ENCODE data around the gene MYO5A.

Gene MYO5A

DNA sequence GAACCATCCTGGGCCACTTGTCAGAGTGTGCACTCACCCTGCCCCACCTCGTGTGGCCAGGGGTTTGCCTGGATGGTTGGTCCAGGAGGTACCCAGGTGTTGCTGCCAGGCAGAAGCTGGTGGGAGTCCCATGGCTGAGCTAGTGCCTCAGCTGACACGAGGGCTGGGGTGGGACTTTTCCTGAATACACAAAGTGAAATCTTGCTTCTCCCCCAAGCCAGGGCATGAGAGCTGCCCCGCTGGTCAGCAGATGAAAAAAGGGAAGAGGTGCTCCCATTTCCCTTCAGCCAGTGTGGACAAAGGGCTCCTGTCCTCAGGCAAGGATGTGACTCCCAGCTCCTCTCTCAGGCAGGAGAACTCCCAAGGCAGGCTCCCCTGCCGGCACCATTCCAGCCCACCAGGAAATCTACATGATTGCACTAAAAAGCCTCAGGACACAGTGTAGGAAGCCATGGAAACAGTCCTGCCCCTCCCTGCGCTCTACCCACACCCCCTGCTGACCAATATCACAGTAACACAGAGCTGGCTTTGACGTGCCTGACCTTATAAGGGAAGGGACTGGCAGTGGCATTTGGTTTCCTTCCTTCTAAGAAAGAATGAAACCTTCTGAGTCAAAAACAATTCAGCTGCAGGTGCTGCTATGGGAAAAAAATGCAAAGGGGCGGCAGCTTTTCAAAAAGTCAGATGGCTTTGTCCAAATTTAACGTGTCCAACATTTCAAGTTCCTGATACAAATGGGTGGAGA is 267.0 kb downstream of the MYO5A start:
- DNase-seq (ENCODE audit: low read depth) = peak; percentile 67

DNA sequence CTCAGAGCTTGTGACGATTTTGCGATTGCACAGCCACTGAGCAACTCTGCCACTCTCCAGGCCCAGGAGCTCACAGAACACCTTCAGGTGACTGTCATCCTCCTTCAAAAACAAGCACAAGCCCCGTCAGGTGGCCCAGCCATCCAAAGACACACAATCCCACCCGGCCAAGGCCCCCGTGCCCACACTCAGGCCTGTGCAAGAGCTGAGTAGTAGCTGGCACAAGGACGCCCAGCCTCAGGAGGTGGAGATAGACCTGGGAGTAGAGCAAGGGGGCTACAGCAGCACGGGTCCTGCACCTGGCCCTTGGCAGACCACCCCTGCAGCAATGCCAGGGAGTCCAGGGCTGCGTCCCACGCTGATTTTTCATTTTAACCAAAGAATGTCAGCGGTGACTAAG is 267.7 kb downstream of the MYO5A start:
- no peak overlapping the region for H3K4me3 ChIP-seq (ENCODE audit: control insufficient read depth, low read depth, low read length)

More for the DNA sequence above, 267.0 kb downstream of the MYO5A start:
- no peak overlapping the region for H3K4me3 ChIP-seq (ENCODE audit: control insufficient read depth, low read depth, low read length)
- TF ChIP-seq, protein P1, sequence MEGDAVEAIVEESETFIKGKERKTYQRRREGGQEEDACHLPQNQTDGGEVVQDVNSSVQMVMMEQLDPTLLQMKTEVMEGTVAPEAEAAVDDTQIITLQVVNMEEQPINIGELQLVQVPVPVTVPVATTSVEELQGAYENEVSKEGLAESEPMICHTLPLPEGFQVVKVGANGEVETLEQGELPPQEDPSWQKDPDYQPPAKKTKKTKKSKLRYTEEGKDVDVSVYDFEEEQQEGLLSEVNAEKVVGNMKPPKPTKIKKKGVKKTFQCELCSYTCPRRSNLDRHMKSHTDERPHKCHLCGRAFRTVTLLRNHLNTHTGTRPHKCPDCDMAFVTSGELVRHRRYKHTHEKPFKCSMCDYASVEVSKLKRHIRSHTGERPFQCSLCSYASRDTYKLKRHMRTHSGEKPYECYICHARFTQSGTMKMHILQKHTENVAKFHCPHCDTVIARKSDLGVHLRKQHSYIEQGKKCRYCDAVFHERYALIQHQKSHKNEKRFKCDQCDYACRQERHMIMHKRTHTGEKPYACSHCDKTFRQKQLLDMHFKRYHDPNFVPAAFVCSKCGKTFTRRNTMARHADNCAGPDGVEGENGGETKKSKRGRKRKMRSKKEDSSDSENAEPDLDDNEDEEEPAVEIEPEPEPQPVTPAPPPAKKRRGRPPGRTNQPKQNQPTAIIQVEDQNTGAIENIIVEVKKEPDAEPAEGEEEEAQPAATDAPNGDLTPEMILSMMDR (conservative IDR thresholded peaks at IDR 0.05; ENCODE audit: control insufficient read depth, insufficient read depth, low read depth, low read length) = peak; percentile 7

GRCh38 chr15:52259503-52259902 is 269.2 kb downstream of the MYO5A start:
- DNase-seq (ENCODE audit: low read depth) = no peak
- TF ChIP-seq, protein P1 (conservative IDR thresholded peaks at IDR 0.05; ENCODE audit: control insufficient read depth, insufficient read depth, low read depth, low read length) = no peak
- H3K4me3 ChIP-seq (ENCODE audit: control insufficient read depth, low read depth, low read length) = no peak overlapping the region

More for the DNA sequence above, 267.7 kb downstream of the MYO5A start:
- TF ChIP-seq, protein P1 (conservative IDR thresholded peaks at IDR 0.05; ENCODE audit: control insufficient read depth, insufficient read depth, low read depth, low read length) = no peak
- no peak for DNase-seq (ENCODE audit: low read depth)

DNA sequence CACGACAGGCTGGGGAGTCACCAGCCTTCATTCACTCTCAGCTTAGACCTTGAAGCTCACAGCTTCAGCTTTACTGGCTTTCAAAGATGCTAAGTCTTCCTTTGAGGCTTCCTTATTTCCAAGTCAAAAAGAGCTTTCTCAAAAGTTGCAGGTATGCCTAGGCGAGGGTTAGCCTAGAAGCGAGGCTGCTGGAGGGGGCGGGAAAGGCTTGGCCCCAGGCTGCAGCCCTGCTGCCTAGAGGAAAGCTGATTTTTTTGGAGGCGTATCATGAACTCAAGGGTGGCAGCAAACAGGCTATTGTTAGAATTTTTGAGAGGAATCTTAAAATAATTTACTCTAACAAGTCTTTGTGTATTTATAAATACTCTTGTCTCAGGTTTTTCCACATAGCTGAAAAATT is 270.2 kb downstream of the MYO5A start:
- no peak overlapping the region for H3K4me3 ChIP-seq (ENCODE audit: control insufficient read depth, low read depth, low read length)
- DNase-seq (ENCODE audit: low read depth) = no peak
- TF ChIP-seq, protein P1 (conservative IDR thresholded peaks at IDR 0.05; ENCODE audit: control insufficient read depth, insufficient read depth, low read depth, low read length) = no peak

DNA sequence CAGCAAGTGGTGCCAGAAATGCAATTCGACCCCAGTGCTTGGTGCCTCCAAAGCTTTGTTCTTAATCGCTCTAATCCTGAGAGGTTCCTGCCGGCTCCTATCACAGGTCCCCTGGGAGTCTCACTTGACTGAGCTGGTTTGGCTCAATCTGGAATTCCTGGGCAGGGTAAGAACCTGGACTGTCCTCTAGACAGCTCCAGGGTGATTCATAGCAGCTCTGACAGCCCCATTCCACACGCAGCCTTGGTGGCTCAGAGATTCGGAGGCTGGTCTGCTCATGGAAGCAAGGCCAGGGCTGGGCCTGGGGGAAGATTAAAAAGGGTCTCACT is 271.0 kb downstream of the MYO5A start:
- DNase-seq (ENCODE audit: low read depth) = peak; percentile 68
- H3K4me3 ChIP-seq (ENCODE audit: control insufficient read depth, low read depth, low read length) = no peak overlapping the region
- TF ChIP-seq, protein P1 (conservative IDR thresholded peaks at IDR 0.05; ENCODE audit: control insufficient read depth, insufficient read depth, low read depth, low read length) = no peak
